HPDE6-E6E7 (cell line): ENCODE data around the gene TCFL5.

Source experiments
- DNase-seq: peaks from one replicate; pipeline ENCODE4 v3.0.0; 2011; ENCODE audit warnings: missing footprints; ENCODE audit errors: extremely low spot score

Gene TCFL5

DNA sequence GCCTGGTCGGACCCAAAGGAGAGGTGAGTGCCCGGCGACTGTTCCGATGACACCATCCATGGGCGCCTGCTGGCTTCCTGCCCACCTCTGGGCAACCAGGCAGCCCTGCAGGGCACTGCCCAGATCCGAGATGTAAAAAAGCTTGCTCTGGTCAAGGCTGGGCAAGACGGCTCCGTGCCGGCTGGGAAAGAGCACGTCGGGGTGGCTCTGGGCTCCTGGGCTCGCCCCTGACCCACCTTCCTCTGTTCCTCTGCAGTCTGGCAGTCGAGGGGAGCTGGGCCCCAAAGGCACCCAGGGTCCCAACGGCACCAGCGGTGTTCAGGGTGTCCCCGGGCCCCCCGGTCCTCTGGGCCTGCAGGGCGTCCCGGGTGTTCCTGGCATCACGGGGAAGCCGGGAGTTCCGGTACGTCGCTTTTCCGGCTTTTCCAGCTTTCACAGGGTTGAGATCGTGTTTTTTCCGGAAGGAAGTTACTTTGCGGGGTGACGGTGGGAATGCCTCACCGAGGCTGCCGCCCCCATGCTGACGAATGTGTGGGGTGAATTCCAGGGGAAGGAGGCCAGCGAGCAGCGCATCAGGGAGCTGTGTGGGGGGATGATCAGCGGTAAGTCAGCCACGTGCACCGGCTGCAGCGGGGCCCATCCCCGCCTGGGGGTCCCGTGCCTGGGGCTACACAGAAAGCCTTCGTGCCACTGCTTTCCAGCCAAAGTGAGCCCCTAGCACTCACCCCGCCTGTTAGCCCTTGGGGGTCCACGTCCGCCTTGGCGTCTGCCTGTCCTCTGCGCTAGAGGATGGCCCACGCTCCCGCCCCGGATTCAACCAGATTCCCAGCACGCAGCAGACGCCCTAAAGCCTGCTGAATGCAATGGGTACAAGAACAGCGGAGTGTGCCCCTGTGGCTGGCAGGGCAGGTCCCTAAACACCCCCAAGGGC, 25.4 kb downstream of the TCFL5 start:
- no peak for DNase-seq

DNA sequence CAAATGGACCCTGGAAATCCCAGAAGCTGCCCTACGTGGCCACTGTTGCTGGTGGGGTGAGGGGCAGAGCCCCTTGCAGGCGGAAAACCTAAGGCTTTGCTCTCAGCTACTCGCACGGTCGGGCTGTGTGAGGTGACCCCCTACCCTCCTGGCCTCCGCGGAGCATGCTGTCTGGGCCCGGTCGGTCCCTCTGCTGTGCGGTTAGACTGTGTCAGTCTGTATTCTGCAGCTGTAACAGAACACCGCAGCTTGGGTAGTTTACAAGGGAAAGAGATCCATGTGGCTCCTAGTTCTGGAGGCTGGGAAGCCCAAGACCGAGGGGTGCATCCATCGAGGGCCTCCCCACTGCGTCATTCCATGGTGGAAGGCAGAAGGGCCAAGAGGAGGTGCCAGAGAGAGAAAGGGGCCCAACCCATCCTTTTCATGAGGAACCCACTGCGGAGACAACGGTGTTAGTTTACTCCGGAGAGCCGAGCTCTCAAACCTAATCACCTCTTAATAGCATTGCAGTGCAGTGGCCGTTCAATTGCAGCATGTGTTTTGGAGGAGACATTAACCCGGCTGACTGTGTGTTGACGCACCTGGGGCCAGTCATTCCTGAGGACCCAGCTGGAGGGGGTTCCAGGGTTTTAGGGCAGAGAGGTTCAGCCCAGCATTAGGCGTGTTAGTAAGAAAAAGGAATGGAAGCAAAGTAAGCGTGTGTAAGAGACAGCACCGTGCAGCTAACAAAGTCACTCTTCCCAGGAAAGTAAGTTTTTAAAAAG, 26.5 kb downstream of the TCFL5 start:
- DNase-seq: no peak

DNA sequence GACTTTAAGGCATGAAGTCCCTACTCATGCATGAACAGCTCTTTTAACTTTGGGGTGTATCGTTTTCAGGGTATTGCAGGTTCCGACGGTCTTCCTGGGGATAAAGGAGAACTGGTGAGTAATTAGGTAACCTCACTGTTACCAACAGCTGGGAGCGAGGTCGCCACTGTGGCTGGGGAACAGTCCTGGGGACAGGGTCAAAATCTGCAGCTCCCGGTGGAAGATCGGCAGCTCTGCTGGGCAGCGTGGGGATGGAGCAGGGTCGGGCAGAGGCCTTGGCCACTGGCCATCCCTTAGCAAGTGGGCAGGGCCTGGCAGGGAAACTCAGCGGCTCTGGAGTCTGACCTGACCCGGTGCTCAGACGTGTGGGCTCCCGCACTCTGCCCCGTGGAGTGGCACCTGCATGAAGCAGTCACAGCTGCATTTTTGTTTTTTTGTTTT, 28.7 kb downstream of the TCFL5 start:
- DNase-seq: no peak

DNA sequence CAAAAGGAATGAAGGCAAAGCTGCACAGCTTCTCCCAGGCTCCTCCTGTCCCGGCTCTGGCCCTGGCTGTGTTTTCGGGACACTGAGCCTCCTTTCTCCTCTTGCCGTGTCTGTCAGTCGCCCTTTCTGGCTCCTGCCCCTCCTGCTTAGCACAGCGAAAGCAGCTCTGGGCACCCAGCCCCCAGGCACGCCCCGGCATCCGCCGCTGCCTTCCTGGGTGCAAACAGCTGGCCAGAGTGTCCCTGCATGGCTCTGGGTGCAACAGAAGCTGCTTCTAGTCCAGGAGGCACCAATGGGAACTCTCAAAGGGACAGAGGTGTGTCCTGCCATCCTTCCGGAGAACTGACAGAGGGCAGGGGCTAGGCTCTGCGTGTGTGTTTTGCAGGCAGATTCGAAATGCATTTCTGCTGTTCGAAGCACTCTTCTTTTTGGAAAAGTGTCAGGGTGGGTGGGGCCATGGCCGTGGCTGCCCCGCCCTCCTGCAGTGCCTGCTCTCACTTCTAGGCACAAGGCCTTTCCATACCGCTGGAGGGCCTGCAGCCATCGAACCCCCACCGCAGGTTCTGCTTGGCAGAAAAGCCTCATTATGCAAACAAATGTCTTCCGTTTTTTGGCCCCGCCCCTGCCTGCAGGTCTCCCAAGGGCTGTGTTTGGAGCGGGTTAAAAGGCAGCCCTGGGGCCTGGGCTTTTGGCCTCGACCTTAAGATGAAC, 29.3 kb downstream of the TCFL5 start:
- no peak for DNase-seq

DNA sequence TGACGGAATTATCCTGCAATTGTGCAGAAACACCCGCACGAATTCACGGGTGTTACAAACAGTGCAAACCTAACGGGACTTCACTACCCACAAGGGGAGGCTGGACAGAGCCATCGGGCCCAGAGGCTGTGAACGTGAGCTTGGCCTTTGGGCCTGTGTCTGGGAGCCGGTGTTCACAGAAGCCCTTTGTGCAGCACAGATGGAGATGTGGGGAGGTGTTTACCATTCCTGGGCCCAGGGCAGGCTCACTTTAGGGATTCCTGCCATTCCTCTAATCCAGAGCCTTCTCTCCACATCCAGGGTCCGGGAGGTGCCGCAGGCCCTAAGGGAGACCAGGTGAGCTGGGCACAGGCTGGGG, 29.8 kb downstream of the TCFL5 start:
- DNase-seq: no peak

GRCh38 chr20:62831361-62831788, 30.2 kb downstream of the TCFL5 start:
- no peak for DNase-seq

- DNase-seq: no peak
Measured at GRCh38 chr20:62830821-62831220, 30.8 kb downstream of the TCFL5 start.

GRCh38 chr20:62830251-62830650, 31.4 kb downstream of the TCFL5 start:
- no peak for DNase-seq

- no peak for DNase-seq
Measured at GRCh38 chr20:62829231-62830230, 32.1 kb downstream of the TCFL5 start.

- DNase-seq: no peak
Measured at GRCh38 chr20:62828511-62829230, 33.0 kb downstream of the TCFL5 start.

GRCh38 chr20:62828051-62828450, 33.6 kb downstream of the TCFL5 start:
- DNase-seq: no peak

DNA sequence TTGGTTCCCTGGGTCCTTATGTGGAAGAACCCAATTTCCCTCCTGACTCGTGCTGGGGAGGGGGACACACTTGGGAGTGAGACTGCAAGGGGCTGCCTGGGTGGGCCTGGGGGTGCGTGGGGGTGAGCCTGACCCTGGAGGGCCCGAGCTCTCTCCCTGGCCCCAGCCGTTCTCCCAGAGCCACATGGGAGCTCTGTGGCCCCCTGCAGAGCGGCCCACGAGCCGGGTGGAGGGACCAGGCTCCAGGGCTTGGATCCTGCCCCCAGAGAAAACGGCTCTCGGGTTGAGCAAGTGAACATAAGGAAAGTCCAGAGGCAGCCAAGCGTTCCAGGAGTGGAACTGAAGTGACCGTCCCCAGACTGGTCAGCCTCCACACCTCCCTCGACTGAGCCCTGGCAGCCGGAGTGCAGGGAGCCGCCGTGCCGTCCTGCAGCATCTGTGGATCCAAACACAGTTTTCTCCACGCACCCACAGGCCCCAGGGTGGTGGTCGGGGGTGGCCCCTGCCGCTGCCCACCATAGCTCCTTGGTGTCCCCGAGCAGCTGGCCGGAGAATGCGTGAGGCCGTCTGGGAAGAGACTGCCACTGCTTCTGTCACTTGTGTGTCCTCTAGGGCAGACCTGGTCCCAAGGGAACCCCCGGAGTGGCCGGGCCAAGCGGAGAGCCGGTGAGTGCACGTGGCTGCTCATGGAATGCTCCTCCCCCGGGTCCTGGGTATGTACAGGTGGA, 34.1 kb downstream of the TCFL5 start:
- DNase-seq: no peak

- no peak for DNase-seq
Measured at GRCh38 chr20:62826646-62827310, 34.8 kb downstream of the TCFL5 start.

DNA sequence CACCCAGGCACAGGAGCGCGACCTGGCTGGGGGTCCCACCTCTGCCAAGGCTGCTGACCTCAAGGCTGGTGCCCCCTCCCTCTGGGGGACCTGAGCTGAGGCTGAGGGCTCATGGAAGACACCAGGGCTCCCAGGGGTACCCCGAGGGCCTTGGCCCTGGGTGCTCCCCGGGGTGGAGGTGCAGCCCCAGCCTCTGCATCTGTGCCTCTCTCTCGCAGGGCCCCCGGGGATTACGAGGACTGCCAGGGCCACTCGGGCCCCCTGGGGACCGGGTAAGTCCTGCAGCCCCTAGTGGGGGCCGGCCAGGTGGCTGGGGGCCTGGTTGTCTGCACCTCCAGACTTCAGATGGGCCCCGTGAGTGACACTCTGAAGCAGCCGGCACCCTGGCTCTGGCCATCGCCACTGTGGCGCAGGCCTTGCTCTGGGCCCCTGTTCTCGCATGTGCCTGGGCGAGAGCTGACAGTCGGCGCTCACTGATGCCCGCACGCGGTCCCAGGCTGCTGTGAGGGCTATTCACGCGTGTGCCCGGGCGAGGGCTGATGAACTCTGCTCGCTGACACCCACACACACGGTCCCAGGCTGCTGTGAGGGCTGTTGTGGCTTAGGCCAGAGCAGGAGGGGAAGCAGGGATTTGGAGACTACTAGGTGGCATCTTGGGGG, 35.5 kb downstream of the TCFL5 start:
- DNase-seq: no peak

- DNase-seq: no peak
Measured at GRCh38 chr20:62825333-62825985, 36.2 kb downstream of the TCFL5 start.

DNA sequence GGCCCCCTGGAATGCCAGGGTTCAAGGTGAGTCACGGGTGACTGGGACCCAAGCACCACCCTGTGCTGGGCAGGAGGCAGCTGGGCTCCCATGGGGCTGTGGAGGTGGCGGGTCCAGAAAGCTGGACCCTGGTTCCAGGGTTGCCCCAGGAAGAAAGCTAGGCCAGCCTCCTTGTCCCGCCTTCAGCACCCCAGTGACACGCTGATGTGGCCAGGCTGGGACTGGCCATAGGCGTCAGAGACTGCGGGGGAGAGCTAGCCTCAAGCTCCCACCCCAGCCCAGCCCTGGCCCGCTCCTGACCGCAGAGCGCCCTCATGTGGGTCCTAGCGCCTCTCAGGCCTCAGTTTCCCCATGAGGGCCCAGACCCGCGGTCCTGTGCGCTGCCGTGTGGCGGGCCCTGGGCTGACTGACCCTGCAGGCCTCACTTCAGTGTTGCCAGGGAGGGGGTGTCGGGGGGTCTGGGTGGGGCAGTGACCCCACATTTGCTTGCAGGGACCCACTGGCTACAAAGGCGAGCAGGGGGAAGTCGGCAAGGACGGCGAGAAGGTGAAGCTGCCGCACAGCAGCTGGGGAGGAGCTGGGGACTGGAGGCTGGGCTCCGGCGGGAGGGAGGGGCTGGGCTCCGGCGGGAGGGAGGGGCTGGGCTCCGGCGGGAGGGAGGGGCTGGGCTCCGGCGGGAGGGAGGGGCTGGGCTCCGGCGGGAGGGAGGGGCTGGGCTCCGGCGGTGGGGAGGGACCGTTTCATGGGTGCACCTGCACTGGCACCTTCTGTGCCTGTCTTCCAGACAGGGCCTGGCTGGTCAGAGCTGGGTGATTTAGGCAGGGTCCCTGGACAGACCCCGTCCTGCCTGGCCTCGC, 36.9 kb downstream of the TCFL5 start:
- no peak for DNase-seq
